ENCODE measurements around the gene TBC1D22A.

The TBC1D22A gene

DNA sequence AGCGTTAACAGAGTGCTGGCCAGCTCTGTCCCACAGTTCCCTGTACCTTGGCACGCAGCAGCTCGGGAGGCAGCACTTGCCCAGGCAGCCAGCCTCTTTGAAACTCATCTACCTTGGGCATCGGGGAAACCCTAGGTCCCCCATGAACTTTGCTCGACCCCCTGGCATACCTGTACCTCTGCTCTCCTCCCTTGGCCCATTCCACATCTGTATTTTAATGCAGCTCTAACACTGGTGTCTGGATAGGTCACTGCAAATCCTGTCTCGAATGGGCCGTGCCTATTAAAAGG lies 304.1 kb downstream of the TBC1D22A start:
- in situ Hi-C loops (cut with HindIII; ENCODE audit: low pct_unique_long_range_greater_than_20kb, low sequenced_read_pairs) = no loop called here
- no peak for DNase-seq (ENCODE audit: low read depth in 1 of 2, low spot score in 1 of 2)
- no peak for TF ChIP-seq JUND (IDR thresholded peaks at IDR 0.05; ENCODE audit: low read depth)

DNA sequence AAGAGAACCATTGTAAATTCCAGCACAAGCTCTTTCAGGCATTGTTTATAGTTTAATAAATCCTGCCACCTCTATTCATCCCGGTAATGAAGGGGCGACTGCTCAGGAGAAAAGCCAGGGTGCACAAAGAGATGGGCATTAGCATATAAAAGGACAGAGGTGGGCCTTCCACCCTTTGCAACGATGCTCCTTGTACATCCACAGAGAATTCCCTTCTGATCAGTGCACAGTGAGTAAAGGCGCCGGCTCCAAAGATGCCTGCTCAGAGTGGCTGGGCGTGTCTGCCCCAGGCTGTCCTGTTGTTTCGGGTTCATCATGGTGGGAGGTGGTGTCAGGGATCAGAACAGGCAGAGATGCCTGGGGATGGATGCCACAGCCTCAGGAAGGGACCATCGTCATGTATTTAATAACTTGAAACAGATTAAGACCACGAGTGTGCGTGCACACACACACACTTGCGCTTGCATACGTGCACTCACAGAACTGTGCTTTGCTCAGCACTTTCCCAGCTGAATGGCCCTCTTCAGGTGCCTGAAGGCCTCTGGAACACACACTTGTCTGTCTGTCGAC lies 305.0 kb downstream of the TBC1D22A start:
- TF ChIP-seq JUND (IDR thresholded peaks at IDR 0.05; ENCODE audit: low read depth) = no peak
- DNase-seq (ENCODE audit: low read depth in 1 of 2, low spot score in 1 of 2) = no peak
- in situ Hi-C loops (cut with HindIII; ENCODE audit: low pct_unique_long_range_greater_than_20kb, low sequenced_read_pairs) = no loop called here

DNA sequence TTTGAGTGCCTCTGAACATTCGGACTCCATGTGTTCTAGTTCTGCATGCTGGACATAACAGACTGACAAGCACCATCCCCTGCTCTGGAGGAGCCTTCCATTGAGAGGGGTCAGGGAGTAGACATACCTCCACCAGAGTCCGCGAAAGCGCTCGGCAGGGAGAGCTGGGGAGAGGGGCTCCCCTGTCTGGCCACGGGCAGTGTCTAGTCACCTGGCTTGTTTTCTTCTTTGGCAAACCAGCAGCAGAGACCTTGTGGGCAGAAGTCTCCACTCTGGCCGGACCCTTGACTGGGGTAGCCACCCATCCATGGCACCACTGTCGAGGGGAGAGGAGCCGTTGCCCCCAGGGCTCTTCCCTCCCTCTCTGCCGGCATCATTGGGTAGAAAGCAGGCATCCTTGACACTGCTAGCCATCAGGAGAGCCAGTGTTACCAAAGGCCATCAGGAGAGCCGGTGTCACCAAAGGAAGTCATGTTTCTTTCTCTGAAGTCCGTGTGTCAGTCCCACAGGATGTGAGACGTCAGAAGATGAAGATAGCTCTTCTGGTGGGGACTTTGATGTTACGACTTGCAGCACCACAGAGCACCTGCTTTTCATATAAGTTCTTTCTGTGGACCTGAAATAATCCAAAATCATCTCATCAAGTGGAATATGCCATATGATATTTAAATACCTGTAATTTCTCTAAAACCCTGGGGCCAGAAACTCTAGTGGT lies 305.6 kb downstream of the TBC1D22A start:
- in situ Hi-C loops (cut with HindIII; ENCODE audit: low pct_unique_long_range_greater_than_20kb, low sequenced_read_pairs) = no loop called here
- no peak for TF ChIP-seq JUND (IDR thresholded peaks at IDR 0.05; ENCODE audit: low read depth)
- DNase-seq (ENCODE audit: low read depth in 1 of 2, low spot score in 1 of 2) = no peak

DNA sequence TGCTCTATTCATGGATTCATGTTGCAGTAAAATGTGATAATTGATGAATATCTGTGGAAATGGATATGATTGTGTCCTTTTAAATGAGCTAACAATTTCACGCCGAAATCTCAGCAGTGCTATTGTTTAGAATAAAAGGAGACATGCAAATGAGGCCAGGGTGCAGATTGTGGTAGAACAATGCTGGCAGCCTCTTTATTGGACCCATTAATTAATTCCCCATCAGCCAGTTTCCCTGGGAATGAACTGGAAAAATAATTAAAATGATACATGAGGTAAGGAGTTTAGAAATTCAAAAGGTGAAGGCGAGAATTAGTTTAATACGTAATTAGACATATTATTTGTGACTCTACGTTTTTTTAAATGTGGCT lies 306.2 kb downstream of the TBC1D22A start:
- in situ Hi-C loops (cut with HindIII; ENCODE audit: low pct_unique_long_range_greater_than_20kb, low sequenced_read_pairs) = no loop called here
- TF ChIP-seq JUND (IDR thresholded peaks at IDR 0.05; ENCODE audit: low read depth) = no peak
- DNase-seq (ENCODE audit: low read depth in 1 of 2, low spot score in 1 of 2) = no peak

DNA sequence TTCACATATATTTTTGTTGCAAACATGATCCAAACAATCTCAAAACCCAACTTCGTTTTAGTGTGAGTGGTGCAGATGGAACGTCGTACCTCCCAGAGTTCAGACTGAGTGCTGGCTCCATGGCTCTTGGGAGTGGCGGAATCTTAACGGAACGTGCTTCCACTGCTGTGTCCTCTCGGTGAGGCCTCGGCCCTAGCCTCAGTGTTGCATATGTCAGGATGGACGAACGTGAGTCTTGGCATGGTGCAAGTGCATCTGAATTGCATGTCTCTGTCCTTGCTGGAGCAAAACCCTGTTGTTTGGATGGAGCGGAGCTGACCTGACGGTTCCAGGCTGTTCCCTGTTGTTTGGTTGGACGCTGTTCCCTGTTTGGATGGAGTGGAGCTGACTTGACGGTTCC lies 306.8 kb downstream of the TBC1D22A start:
- in situ Hi-C loops (cut with HindIII; ENCODE audit: low pct_unique_long_range_greater_than_20kb, low sequenced_read_pairs) = no loop called here
- TF ChIP-seq JUND (IDR thresholded peaks at IDR 0.05; ENCODE audit: low read depth) = no peak
- no peak for DNase-seq (ENCODE audit: low read depth in 1 of 2, low spot score in 1 of 2)

DNA sequence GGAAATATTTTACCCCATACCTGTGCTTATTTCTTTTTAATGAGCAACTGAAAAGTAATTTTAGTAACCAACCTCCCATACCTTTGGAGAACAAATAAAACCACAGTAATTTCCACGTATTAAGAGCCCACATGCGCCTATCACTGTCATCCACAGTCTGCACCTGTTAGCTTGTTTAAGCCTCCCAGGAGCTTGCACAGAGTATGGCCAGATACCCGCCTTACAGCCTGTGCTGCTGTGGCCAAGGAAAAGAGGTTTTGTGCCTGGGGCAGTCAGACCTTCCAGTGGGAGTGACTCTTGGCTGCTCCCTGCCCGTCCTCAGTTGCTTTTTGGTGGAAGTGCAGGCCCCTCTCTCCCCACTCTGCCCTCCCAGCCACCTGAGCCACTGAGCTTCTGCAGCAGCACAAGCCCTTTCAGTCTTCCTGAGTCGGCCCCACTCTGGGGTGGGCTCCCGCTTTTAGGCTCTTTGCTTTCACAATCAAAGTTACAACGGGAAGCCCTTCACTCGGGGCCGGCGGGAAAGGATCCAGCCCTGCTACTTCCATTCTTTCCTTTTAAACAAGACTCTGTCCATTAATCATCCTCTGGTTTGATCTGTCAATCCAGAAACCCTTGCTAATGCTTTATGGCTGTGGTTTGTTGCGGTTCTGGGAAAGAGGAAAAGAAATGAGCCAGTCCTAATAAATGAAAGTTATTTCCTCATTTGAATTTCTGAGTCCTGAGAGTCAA lies 308.8 kb downstream of the TBC1D22A start:
- no peak for TF ChIP-seq JUND (IDR thresholded peaks at IDR 0.05; ENCODE audit: low read depth)
- in situ Hi-C loops (cut with HindIII; ENCODE audit: low pct_unique_long_range_greater_than_20kb, low sequenced_read_pairs) = no loop called here
- no peak for DNase-seq (ENCODE audit: low read depth in 1 of 2, low spot score in 1 of 2)

DNA sequence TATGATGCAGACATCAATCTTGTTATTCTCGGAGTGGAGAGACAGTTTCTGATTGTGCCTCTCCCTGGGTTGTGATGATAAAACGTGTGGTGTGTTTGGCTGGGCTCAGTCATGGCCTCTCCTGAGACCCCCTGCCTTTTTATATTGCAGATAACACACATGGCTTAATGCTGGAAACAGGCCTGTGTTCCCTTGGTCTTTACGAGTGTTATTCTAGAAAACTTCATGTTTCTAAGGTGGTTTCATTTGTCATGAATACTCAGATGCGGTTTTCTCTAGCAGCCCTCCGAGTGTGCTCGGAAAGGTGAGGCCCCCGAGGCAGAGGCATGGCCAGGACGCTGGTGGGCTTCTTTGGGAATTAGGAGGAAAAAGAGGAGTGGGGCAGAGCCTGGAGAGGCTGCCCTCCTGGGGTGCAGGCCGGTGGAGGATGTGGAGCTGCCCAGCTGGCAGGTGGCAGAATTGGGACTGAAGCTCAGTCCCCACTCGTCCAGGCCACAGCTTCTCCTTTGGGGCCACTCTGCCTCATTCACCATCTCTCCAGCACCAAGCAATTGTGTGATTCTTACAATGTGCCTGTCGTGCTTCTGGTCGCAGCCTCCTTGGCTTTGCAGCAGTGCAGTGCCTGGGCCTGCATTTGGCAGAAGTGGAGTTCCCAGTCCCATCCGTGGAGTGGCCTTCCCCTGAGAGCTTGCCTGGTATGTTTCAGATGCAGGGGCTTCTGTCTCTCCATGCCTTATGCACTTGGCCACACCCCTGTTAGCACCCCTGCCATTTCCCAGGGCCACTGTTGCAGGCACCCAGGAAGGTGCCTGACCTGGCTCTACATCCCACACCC lies 309.6 kb downstream of the TBC1D22A start:
- in situ Hi-C loops (cut with HindIII; ENCODE audit: low pct_unique_long_range_greater_than_20kb, low sequenced_read_pairs) = no loop called here
- DNase-seq (ENCODE audit: low read depth in 1 of 2, low spot score in 1 of 2) = no peak
- TF ChIP-seq JUND (IDR thresholded peaks at IDR 0.05; ENCODE audit: low read depth) = no peak

DNA sequence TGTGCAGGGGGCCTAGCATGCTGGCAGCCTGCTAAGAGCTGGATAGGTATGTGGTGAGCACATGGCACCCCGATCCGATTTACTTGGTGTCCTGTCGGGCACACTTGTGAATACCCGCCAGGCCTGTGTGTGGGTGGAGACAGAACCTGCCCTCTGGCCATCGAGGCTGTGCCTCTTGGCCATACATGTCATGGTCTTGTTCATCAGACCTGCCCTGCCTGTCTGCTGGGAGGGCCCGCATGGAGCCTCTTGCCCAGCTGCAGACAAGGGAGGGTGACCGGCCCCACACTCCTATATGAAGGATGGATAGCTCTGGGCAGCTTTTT lies 310.2 kb downstream of the TBC1D22A start:
- no peak for TF ChIP-seq JUND (IDR thresholded peaks at IDR 0.05; ENCODE audit: low read depth)
- DNase-seq (ENCODE audit: low read depth in 1 of 2, low spot score in 1 of 2) = no peak
- in situ Hi-C loops (cut with HindIII; ENCODE audit: low pct_unique_long_range_greater_than_20kb, low sequenced_read_pairs) = no loop called here

DNA sequence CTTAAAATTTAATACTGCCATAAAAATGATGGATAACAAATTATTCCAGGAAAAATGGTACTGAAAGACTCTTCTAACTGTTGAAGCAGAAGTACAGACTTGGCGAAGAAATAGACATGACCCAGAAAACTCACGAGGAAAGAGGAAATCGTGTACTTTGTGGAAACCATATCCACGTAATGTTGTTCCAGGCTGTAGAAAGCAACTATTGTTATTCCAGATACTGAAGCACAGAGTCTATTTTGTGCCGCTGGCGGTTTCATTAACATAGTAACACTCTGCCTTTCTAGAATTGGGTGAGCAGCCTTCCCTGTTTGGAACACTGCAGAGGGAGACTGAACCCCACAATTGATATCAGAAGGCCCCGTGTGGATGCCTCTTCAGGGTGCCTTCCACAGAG lies 310.6 kb downstream of the TBC1D22A start:
- no peak for DNase-seq (ENCODE audit: low read depth in 1 of 2, low spot score in 1 of 2)
- no peak for TF ChIP-seq JUND (IDR thresholded peaks at IDR 0.05; ENCODE audit: low read depth)
- in situ Hi-C loops (cut with HindIII; ENCODE audit: low pct_unique_long_range_greater_than_20kb, low sequenced_read_pairs) = no loop called here

DNA sequence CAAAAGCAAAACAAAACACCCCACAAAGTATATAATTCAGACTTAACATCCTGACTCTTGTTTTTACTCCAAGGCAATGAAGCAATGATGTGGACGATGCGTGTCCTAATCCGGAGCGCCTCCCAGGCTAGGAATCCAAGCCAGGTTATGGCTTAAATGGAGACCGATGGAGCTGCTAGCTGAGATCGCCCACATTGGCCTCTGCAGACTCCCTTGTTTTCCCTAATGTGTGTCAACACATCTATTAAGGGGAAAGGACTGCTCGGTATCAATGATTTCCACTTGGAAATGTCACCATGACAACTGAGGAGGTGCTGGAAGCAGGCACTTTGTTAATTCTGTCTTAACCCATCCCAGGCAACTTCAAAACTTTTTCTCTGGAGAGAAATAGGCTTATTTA lies 311.7 kb downstream of the TBC1D22A start:
- in situ Hi-C loops (cut with HindIII; ENCODE audit: low pct_unique_long_range_greater_than_20kb, low sequenced_read_pairs) = no loop called here
- no peak for DNase-seq (ENCODE audit: low read depth in 1 of 2, low spot score in 1 of 2)
- no peak for TF ChIP-seq JUND (IDR thresholded peaks at IDR 0.05; ENCODE audit: low read depth)

DNA sequence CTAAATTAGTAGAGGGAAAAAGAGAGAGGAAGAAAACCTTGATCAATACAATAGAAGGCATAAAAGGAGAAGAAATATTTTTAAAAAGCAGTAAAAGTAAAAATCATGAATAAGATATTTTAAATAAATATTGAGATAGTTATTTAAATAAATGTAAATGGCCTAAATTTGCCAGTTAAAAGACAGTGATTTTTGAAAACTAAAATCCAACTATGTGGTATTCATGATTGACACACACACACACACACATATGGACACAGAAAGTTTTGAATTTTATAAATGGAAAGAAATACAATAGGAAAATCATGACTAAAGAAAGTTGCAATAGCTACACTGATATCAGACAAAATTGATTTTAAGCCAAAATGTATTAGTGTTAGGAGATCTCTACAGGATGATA lies 313.1 kb downstream of the TBC1D22A start:
- TF ChIP-seq JUND (IDR thresholded peaks at IDR 0.05; ENCODE audit: low read depth) = no peak
- no peak for DNase-seq (ENCODE audit: low read depth in 1 of 2, low spot score in 1 of 2)
- in situ Hi-C loops (cut with HindIII; ENCODE audit: low pct_unique_long_range_greater_than_20kb, low sequenced_read_pairs) = no loop called here

DNA sequence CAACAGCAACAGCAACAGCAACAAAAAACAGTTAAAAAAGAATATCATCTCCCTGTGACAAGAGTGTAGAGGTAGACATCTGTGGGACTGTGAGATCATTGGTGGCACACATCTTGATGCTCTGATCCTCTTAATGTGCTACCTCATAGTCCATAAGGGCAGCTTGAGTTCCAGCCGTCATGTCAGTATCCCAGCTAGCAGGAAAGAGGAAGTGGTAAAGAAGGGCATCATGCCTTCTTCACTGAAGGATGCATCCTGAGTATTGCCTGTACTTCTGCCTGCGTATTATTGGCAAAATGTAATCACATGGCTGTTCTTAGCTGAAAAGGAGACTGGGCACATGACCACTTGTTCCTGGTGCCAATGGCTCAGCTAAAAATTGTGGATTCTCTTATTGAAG lies 314.3 kb downstream of the TBC1D22A start:
- in situ Hi-C loops (cut with HindIII; ENCODE audit: low pct_unique_long_range_greater_than_20kb, low sequenced_read_pairs) = no loop called here

DNA sequence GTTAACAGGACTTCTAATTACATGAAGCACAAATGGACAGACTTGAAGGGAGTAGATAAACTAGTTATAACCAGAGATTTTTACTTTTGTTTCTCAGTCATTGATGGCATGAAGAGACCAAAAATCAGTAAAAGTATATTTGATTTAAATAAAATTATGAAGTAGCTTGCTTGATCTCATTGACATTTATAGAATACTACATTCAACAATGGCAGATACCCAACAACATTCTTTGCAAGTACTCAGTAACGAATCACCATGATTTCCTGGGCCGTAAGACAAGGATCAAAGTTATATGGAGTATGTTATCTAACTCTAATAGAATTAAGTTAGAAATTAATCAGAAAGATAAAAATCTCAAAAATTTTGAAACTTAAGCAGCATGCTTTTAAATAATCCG lies 317.6 kb downstream of the TBC1D22A start:
- no peak for DNase-seq (ENCODE audit: low read depth in 1 of 2, low spot score in 1 of 2)
- in situ Hi-C loops (cut with HindIII; ENCODE audit: low pct_unique_long_range_greater_than_20kb, low sequenced_read_pairs) = no loop called here
- no peak for TF ChIP-seq JUND (IDR thresholded peaks at IDR 0.05; ENCODE audit: low read depth)

More for the DNA sequence above, 314.3 kb downstream of the TBC1D22A start:
- DNase-seq (ENCODE audit: low read depth in 1 of 2, low spot score in 1 of 2) = no peak
- no peak for TF ChIP-seq JUND (IDR thresholded peaks at IDR 0.05; ENCODE audit: low read depth)

All from T47D (cell line).